HEK293 (cell line): ENCODE data around the gene MYL12A.
A peak's percentile ranks its signal among the peaks of the same experiment; 100 is the strongest.

ENCODE experiments used
- CTCF ChIA-PET: fragments of 350-600 bp; formaldehyde crosslinking; extraction: SDS; loops from one replicate; lab custom pipeline; 2021; ENCODE audit warnings: antibody characterized with exemption; lab: Yijun Ruan, JAX
- POLR2A ChIA-PET: fragments of 300-600 bp; formaldehyde crosslinking; extraction: SDS; loops from one replicate; lab custom pipeline; 2020; ENCODE audit warnings: antibody characterized with exemption, inconsistent platforms; lab: Yijun Ruan, JAX
- H3K27ac ChIP-seq: fragments of 200-500 bp; sonication (Bioruptor generic); 2 replicates; pipeline ENCODE4 v1.5.1; 2014; ENCODE audit warnings: low read depth, low read length, control low read depth, inconsistent platforms; ENCODE audit errors: extremely low read depth
- H3K36me3 ChIP-seq, 2 experiments: fragments of 200-500 bp in 1 of 2; sonication (Bioruptor generic) in 1 of 2; 1 replicate in 1 of 2; 2 replicates in 1 of 2; pipeline ENCODE4 v1.5.1; 2014 to 2017; ENCODE audit warnings: inconsistent platforms in 2 of 2, low read length in 2 of 2; ENCODE audit not compliant: control insufficient read depth in 2 of 2, insufficient read depth in 1 of 2
- H3K4me1 ChIP-seq: fragments of 200-500 bp; sonication (Bioruptor generic); 2 replicates; pipeline ENCODE4 v1.5.1; 2014; ENCODE audit warnings: mild to moderate bottlenecking, low read length, inconsistent platforms; ENCODE audit not compliant: control insufficient read depth, insufficient read depth
- H3K4me3 ChIP-seq: 2 replicates; pipeline ENCODE4 v1.5.1; 2011; ENCODE audit warnings: low read depth, mild to moderate bottlenecking, control low read depth, low read length, moderate library complexity
- H3K9me3 ChIP-seq: fragments of 200-500 bp; sonication (Bioruptor generic); 2 replicates; pipeline ENCODE4 v1.5.1; 2014; ENCODE audit warnings: low read depth, low read length, inconsistent platforms; ENCODE audit not compliant: control insufficient read depth, insufficient read depth
- CTCF ChIP-seq: fragments of 450-650 bp; formaldehyde crosslinking; IDR thresholded peaks from 2 replicates; pipeline ENCODE4 v1.5.1; 2016; ENCODE audit warnings: missing biosample characterization, missing genetic modification characterization
- PATZ1 ChIP-seq: fragments of 450-650 bp; formaldehyde crosslinking; IDR thresholded peaks from 2 replicates; pipeline ENCODE4 v1.5.1; 2016; ENCODE audit warnings: missing biosample characterization, missing genetic modification characterization
- PRDM6 ChIP-seq: fragments of 450-650 bp; formaldehyde crosslinking; IDR thresholded peaks from 2 replicates; pipeline ENCODE4 v1.5.1; 2017; ENCODE audit warnings: missing biosample characterization, missing genetic modification characterization
- REST ChIP-seq: fragments of 450-650 bp; formaldehyde crosslinking; IDR thresholded peaks from 2 replicates; pipeline ENCODE4 v1.5.1; 2016; ENCODE audit warnings: missing biosample characterization, missing genetic modification characterization
- ZBTB8A ChIP-seq: fragments of 450-650 bp; formaldehyde crosslinking; IDR thresholded peaks from 2 replicates; pipeline ENCODE4 v1.5.1; 2016; ENCODE audit warnings: missing biosample characterization, missing genetic modification characterization
- ZFP37 ChIP-seq: fragments of 450-650 bp; formaldehyde crosslinking; IDR thresholded peaks from 2 replicates; pipeline ENCODE4 v1.5.1; 2016; ENCODE audit warnings: missing biosample characterization, missing genetic modification characterization
- ZNF211 ChIP-seq: fragments of 450-650 bp; formaldehyde crosslinking; IDR thresholded peaks from 2 replicates; pipeline ENCODE4 v1.5.1; 2016; ENCODE audit warnings: low read depth, missing biosample characterization, missing genetic modification characterization
- ZNF239 ChIP-seq: fragments of 450-650 bp; formaldehyde crosslinking; IDR thresholded peaks from 2 replicates; pipeline ENCODE4 v1.5.1; 2016; ENCODE audit warnings: missing biosample characterization, missing genetic modification characterization
- ZNF398 ChIP-seq: fragments of 450-650 bp; formaldehyde crosslinking; IDR thresholded peaks from 2 replicates; pipeline ENCODE4 v1.5.1; 2017; ENCODE audit warnings: missing biosample characterization, missing genetic modification characterization
- ZNF404 ChIP-seq: fragments of 450-650 bp; formaldehyde crosslinking; IDR thresholded peaks from 2 replicates; pipeline ENCODE4 v1.5.1; 2017; ENCODE audit warnings: missing biosample characterization, missing genetic modification characterization
- ZNF513 ChIP-seq: fragments of 450-650 bp; IDR thresholded peaks from 2 replicates; pipeline ENCODE4 v1.5.1; 2018; ENCODE audit warnings: missing biosample characterization, missing genetic modification characterization
- ZNF548 ChIP-seq: fragments of 450-650 bp; formaldehyde crosslinking; IDR thresholded peaks from 2 replicates; pipeline ENCODE4 v1.5.1; 2016; ENCODE audit warnings: missing biosample characterization, missing genetic modification characterization
- ZNF585B ChIP-seq: fragments of 450-650 bp; formaldehyde crosslinking; IDR thresholded peaks from 2 replicates; pipeline ENCODE4 v1.5.1; 2016; ENCODE audit warnings: missing biosample characterization, missing genetic modification characterization
- ZNF701 ChIP-seq: fragments of 450-650 bp; formaldehyde crosslinking; IDR thresholded peaks from 2 replicates; pipeline ENCODE4 v1.5.1; 2016; ENCODE audit warnings: missing biosample characterization, missing genetic modification characterization
- ZSCAN4 ChIP-seq: fragments of 450-650 bp; formaldehyde crosslinking; IDR thresholded peaks from 2 replicates; pipeline ENCODE4 v1.5.1; 2017; ENCODE audit warnings: missing biosample characterization, missing genetic modification characterization

Gene MYL12A

GRCh38 chr18:3214855-3215637 lies 32.6 kb upstream of the MYL12A start (continued):
- TF ChIP-seq ZNF239 (tag by site-specific recombination) (no peak), ZFP37 (tag by site-specific recombination) (no peak), ZNF513 (no peak), ZBTB8A (no peak), ZNF404 (no peak), ZSCAN4 (tag by site-specific recombination) (no peak), ZNF701 (tag by site-specific recombination) (no peak), REST (tag by site-specific recombination) (no peak)

- H3K9me3 ChIP-seq: no peaks in the 10 kb centered on the region
- no peaks in the 10 kb centered on the region for H3K36me3 ChIP-seq
- no peak overlapping the region for H3K4me3 ChIP-seq
- no peak overlapping the region for H3K27ac ChIP-seq
- H3K4me1 ChIP-seq: peaks cover 9% of the 10 kb centered on the region
- ChIA-PET POLR2A (no interaction called here), CTCF (interaction anchor here (0.6 kb wide), 1 partner anchor 663 kb away, joined by 3 read pairs; no protein-coding TSS in a partner anchor)
- TF ChIP-seq ZNF548 (tag by site-specific recombination) (peak; percentile 83), CTCF (no peak)
Measured at GRCh38 chr18:3216987-3217386, 30.6 kb upstream of the MYL12A start.

GRCh38 chr18:3217948-3218647 lies 29.5 kb upstream of the MYL12A start:
- H3K4me3 ChIP-seq: no peak overlapping the region
- ChIA-PET POLR2A (interaction anchor here (1.5 kb wide), 1 partner anchor 16 kb away, joined by 3 read pairs; no protein-coding TSS in a partner anchor), CTCF (interaction anchor here (0.9 kb wide), 1 partner anchor 28 kb away, joined by 3 read pairs; no protein-coding TSS in a partner anchor)
- H3K36me3 ChIP-seq: no peaks in the 10 kb centered on the region
- no peak overlapping the region for H3K27ac ChIP-seq
- H3K9me3 ChIP-seq: no peaks in the 10 kb centered on the region
- peaks cover 7% of the 10 kb centered on the region for H3K4me1 ChIP-seq
- TF ChIP-seq ZNF211 (tag by site-specific recombination): no peak
- TF ChIP-seq ZNF398 (tag by site-specific recombination): no peak
- 0 out of 2 replicates have a peak, but pooled peaks have one; percentile 5 for TF ChIP-seq PRDM6
- TF ChIP-seq ZNF585B (tag by site-specific recombination): no peak
- no peak for TF ChIP-seq PATZ1 (tag by site-specific recombination)
